OCI-LY7 (cell line): Measurements from ENCODE around the gene ARHGAP6. TPM values are rescaled to one million over a fixed set of nuclear protein-coding genes. Genes with fewer than 3 reads are reported as not detected.

ENCODE experiments used
- BruUV-seq: library from RNA; stranded (reverse); fragments of 400-500 nt; replicated peaks from 2 replicates; lab custom pipeline; 2021; lab: Mats Ljungman, UMichigan
- CTCF ChIA-PET: fragments of 300-600 bp; sonication (Branson Sonifier 250); formaldehyde crosslinking; loops from one replicate; lab custom pipeline; 2022; ENCODE audit warnings: antibody characterized with exemption; ENCODE audit not compliant: unreplicated experiment; lab: Charles Lee
- POLR2A ChIA-PET: fragments of 300-600 bp; sonication (Branson Sonifier 250); formaldehyde crosslinking; loops from one replicate; lab custom pipeline; 2022; ENCODE audit warnings: antibody characterized with exemption; lab: Charles Lee
- DNase-seq: peaks from one replicate; pipeline ENCODE4 v3.0.0-alpha.2; 2015; ENCODE audit warnings: low spot score
- H2AFZ ChIP-seq: fragments of 200-600 bp; sonication (generic), shearing (Covaris generic); 2 replicates; pipeline ENCODE4 v1.6.1; 2014; ENCODE audit warnings: mild to moderate bottlenecking, antibody characterized with exemption, low read length, moderate library complexity
- H3K27ac ChIP-seq: fragments of 200-600 bp; sonication (generic); 2 replicates; pipeline ENCODE4 v1.5.1; 2014; ENCODE audit warnings: mixed run types, low read depth, mild to moderate bottlenecking, moderate library complexity, low read length, inconsistent platforms; ENCODE audit not compliant: poor library complexity, severe bottlenecking
- H3K36me3 ChIP-seq: fragments of 200-600 bp; sonication (generic); 2 replicates; pipeline ENCODE4 v1.6.1; 2014; ENCODE audit warnings: mild to moderate bottlenecking, antibody characterized with exemption, low read length, moderate library complexity, mixed read lengths; ENCODE audit not compliant: insufficient read depth
- H3K4me1 ChIP-seq: fragments of 200-600 bp; sonication (generic); 2 replicates; pipeline ENCODE4 v1.5.1; 2014; ENCODE audit warnings: mild to moderate bottlenecking, low read length; ENCODE audit not compliant: insufficient read depth, poor library complexity, severe bottlenecking
- H3K4me2 ChIP-seq: fragments of 200-600 bp; sonication (generic); 2 replicates; pipeline ENCODE4 v1.6.1; 2014; ENCODE audit warnings: mild to moderate bottlenecking, low read length
- H3K4me3 ChIP-seq: fragments of 200-600 bp; sonication (generic); 2 replicates; pipeline ENCODE4 v1.5.1; 2014; ENCODE audit warnings: mild to moderate bottlenecking, low read depth, low read length; ENCODE audit not compliant: poor library complexity, severe bottlenecking
- H3K79me2 ChIP-seq: fragments of 200-600 bp; sonication (generic); 2 replicates; pipeline ENCODE4 v1.6.1; 2016; ENCODE audit warnings: low read depth, mild to moderate bottlenecking, low read length, moderate library complexity, mixed read lengths; ENCODE audit not compliant: insufficient read depth
- H3K9me2 ChIP-seq: fragments of 200-600 bp; sonication (generic); 2 replicates; pipeline ENCODE4 v1.6.1; 2016; ENCODE audit warnings: mild to moderate bottlenecking, low read length, mixed read lengths; ENCODE audit not compliant: insufficient read depth
- H3K9me3 ChIP-seq: fragments of 200-600 bp; sonication (generic); 2 replicates; pipeline ENCODE4 v1.6.1; 2014; ENCODE audit warnings: mild to moderate bottlenecking, mixed run types, low read length, mixed read lengths
- H4K20me1 ChIP-seq: fragments of 200-600 bp; sonication (generic); 2 replicates; pipeline ENCODE4 v1.6.1; 2014; ENCODE audit warnings: mild to moderate bottlenecking, antibody characterized with exemption, low read length, moderate library complexity, mixed read lengths; ENCODE audit not compliant: insufficient read depth
- CTCF ChIP-seq: fragments of 200-600 bp; sonication (generic); conservative IDR thresholded peaks from 2 replicates; pipeline ENCODE4 v1.5.1; 2014; ENCODE audit warnings: mild to moderate bottlenecking, antibody characterized with exemption, low read length, moderate library complexity, mixed read lengths
- EZH2phosphoT487 ChIP-seq: fragments of 200-600 bp; sonication (generic); IDR thresholded peaks from 2 replicates; pipeline ENCODE4 v1.6.1; 2018; ENCODE audit warnings: low read depth, borderline replicate concordance, mild to moderate bottlenecking, mixed run types, antibody characterized with exemption, low read length, moderate library complexity, mixed read lengths
- intact Hi-C: fragments of 100-400 bp; cut with micrococcal nuclease; formaldehyde crosslinking; loops from one replicate; pipeline ENCODE4 v1.10.0; 2022; ENCODE audit not compliant: unreplicated experiment
- total RNA-seq, 2 experiments: library from RNA; depleted of rRNA in 1 of 2; stranded (reverse); fragments of >200 nt in 1 of 2; shearing (Covaris generic) in 1 of 2; gene quantifications; 2 replicates each; pipeline ENCODE4 v1.2.3, GENCODE V29; 2014 to 2022

ARHGAP6 gene
- total RNA-seq, 2 experiments from 2014 or later: not detected

- BruUV-seq: no TSS peak
- no peaks in the 10 kb centered on the region for H3K79me2 ChIP-seq
- H3K4me1 ChIP-seq: no peaks in the 10 kb centered on the region
- no peak overlapping the region for H2AFZ ChIP-seq
- H4K20me1 ChIP-seq: no peaks in the 10 kb centered on the region
- TF ChIP-seq EZH2phosphoT487 (no peak), CTCF (no peak)
- H3K4me3 ChIP-seq: no peak overlapping the region
- ChIA-PET POLR2A (no interaction called here), CTCF (no interaction called here)
- no peaks in the 10 kb centered on the region for H3K9me3 ChIP-seq
- H3K36me3 ChIP-seq: no peaks in the 10 kb centered on the region
- intact Hi-C loops: no loop called here
- DNase-seq: no peak
- no peak overlapping the region for H3K27ac ChIP-seq
- no peak overlapping the region for H3K4me2 ChIP-seq
- H3K9me2 ChIP-seq: no peaks in the 10 kb centered on the region
Measured at GRCh38 chrX:11461201-11462001, 204.3 kb downstream of the ARHGAP6 start.

DNA sequence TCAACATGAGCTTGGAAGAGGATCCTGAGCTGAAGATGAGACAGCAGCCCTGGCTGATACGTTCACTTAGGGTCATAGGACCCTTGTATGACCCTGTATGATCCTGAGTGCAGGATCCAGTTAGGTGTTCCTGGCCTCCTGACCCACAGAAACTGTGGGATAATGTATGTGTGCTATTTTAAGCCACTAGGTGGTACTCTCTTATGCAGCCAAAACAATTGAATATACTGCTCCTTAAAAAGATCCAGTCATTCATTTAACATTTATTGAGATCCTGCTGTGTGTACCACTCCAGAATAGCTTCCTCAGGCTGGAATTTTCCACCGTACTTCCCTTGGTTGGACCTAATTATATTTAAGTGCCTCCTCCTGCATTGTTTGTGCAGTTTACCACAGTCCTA, 205.4 kb downstream of the ARHGAP6 start:
- DNase-seq: no peak
- no peaks in the 10 kb centered on the region for H3K9me2 ChIP-seq
- no peak for TF ChIP-seq EZH2phosphoT487
- TF ChIP-seq CTCF: no peak
- no peak overlapping the region for H3K4me3 ChIP-seq
- H3K9me3 ChIP-seq: no peaks in the 10 kb centered on the region
- ChIA-PET POLR2A (no interaction called here), CTCF (no interaction called here)
- H3K36me3 ChIP-seq: no peaks in the 10 kb centered on the region
- BruUV-seq: no TSS peak
- no peaks in the 10 kb centered on the region for H4K20me1 ChIP-seq
- H2AFZ ChIP-seq: no peak overlapping the region
- H3K79me2 ChIP-seq: no peaks in the 10 kb centered on the region
- no peaks in the 10 kb centered on the region for H3K4me1 ChIP-seq
- H3K4me2 ChIP-seq: no peak overlapping the region
- intact Hi-C loops: no loop called here
- no peak overlapping the region for H3K27ac ChIP-seq

DNA sequence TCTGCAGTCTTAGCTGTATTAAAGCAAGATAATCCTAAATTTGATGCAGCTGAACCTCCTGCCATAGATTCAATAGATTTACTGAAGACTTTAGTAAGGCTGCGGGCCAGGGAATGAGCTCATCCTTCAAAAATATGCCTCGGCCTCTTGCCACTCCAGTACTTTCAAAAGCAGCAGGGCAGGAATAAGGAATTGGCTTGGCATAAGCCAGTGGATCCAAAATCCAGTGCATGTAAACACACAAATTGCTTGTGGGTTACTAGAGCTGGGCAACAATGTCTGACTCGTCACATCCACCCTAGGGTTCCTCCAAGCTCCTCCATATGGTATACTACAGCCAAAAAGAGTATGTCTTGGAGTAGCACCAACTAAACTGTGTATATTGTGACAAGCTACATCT, 207.6 kb downstream of the ARHGAP6 start:
- no peaks in the 10 kb centered on the region for H3K4me1 ChIP-seq
- no peak for DNase-seq
- no peak overlapping the region for H2AFZ ChIP-seq
- intact Hi-C loops: no loop called here
- BruUV-seq: no TSS peak
- H3K9me3 ChIP-seq: no peaks in the 10 kb centered on the region
- H3K27ac ChIP-seq: no peak overlapping the region
- ChIA-PET CTCF (no interaction called here), POLR2A (no interaction called here)
- no peak overlapping the region for H3K4me3 ChIP-seq
- no peak overlapping the region for H3K4me2 ChIP-seq
- H3K36me3 ChIP-seq: no peaks in the 10 kb centered on the region
- H4K20me1 ChIP-seq: no peaks in the 10 kb centered on the region
- H3K79me2 ChIP-seq: no peaks in the 10 kb centered on the region
- no peak for TF ChIP-seq EZH2phosphoT487
- no peak for TF ChIP-seq CTCF
- H3K9me2 ChIP-seq: no peaks in the 10 kb centered on the region
